ENCODE data around the gene TAT.

TAT gene

GRCh38 chr16:71536752-71537499 lies 40.0 kb downstream of the TAT start:
- DNase-seq = no peak

GRCh38 chr16:71532366-71532765 lies 44.5 kb downstream of the TAT start:
- DNase-seq = no peak

GRCh38 chr16:71528863-71529262 lies 48.0 kb downstream of the TAT start:
- DNase-seq = no peak

- no peak for DNase-seq
Observed at GRCh38 chr16:71528257-71528656, 48.6 kb downstream of the TAT start.

GRCh38 chr16:71526111-71526631 lies 50.7 kb downstream of the TAT start, which contains the start of gene CHST4:
CHST4 (plus strand) TSS chr16:71526426; CDS start chr16:71536678, 10,252 bp downstream.
- DNase-seq = peak; percentile 96

GRCh38 chr16:71524566-71525553 lies 52.0 kb downstream of the TAT start:
- no peak for DNase-seq

GRCh38 chr16:71520550-71520949 lies 56.3 kb downstream of the TAT start:
- peak; percentile 77 for DNase-seq
